Peyer's patch (tissue), 4 donors: ENCODE results near the gene RASSF3. TPM values are rescaled to one million over a fixed set of nuclear protein-coding genes. Genes with fewer than 3 reads are reported as not detected.
"Not testable (repeated sequence)": the region's sequence is repeated elsewhere in the genome, so short reads cannot be mapped to it uniquely, and the experiment has no call there.

Source experiments
- DNase-seq, 3 donors: peaks; one replicate each; pipeline ENCODE4 v3.0.0-alpha.2; 2017 to 2019
- H3K27ac ChIP-seq, 4 donors: fragments of 200-600 bp; sonication (generic); one replicate each; pipeline ENCODE4 v1.5.1; 2016 to 2019
- H3K27me3 ChIP-seq, 2 donors: fragments of 200-600 bp; sonication (generic); one replicate each; pipeline ENCODE4 v1.5.1; 2019
- H3K36me3 ChIP-seq, 3 donors: fragments of 200-600 bp; sonication (generic); one replicate each; pipeline ENCODE4 v1.5.1; 2016 to 2019
- H3K4me1 ChIP-seq, 4 donors: fragments of 200-600 bp; sonication (generic); one replicate each; pipeline ENCODE4 v1.5.1; 2016 to 2019
- H3K4me3 ChIP-seq, 4 donors: fragments of 200-600 bp; sonication (generic); 1 replicate in 3 of 4; 2 replicates in 1 of 4; pipeline ENCODE4 v1.5.1; 2016 to 2019; ENCODE audit warnings: mild to moderate bottlenecking in 1 of 4
- H3K9me3 ChIP-seq, 4 donors: fragments of 200-600 bp; sonication (generic); one replicate each; pipeline ENCODE4 v1.5.1; 2016 to 2019; ENCODE audit warnings: mild to moderate bottlenecking in 1 of 4
- POLR2A ChIP-seq, 2 donors: fragments of 450-650 bp; IDR thresholded peaks; one replicate each; pipeline ENCODE4 v1.5.1; 2017; ENCODE audit warnings: antibody characterized with exemption in 2 of 2, mild to moderate bottlenecking in 2 of 2, moderate library complexity in 2 of 2
- total RNA-seq, 4 donors: library from RNA; depleted of rRNA; stranded (reverse); fragments of >200 nt; gene quantifications; one replicate each; pipeline ENCODE4 v1.1.0, GENCODE V29; 2016
- TF ChIP-seq, protein P1 (sequence below), 6 experiments: fragments of 450-650 bp in 4 of 6; fragments of 200-600 bp in 2 of 6; sonication (generic) in 1 of 6; IDR thresholded peaks; one replicate each; pipeline ENCODE4 v1.5.1; 2017 to 2019; ENCODE audit warnings: antibody characterized with exemption in 6 of 6, mild to moderate bottlenecking in 3 of 6, moderate library complexity in 1 of 6

RASSF3 gene
- total RNA-seq, 4 donors from 2014 or later: 14.3 to 60.2 (median 27.2) TPM

DNA sequence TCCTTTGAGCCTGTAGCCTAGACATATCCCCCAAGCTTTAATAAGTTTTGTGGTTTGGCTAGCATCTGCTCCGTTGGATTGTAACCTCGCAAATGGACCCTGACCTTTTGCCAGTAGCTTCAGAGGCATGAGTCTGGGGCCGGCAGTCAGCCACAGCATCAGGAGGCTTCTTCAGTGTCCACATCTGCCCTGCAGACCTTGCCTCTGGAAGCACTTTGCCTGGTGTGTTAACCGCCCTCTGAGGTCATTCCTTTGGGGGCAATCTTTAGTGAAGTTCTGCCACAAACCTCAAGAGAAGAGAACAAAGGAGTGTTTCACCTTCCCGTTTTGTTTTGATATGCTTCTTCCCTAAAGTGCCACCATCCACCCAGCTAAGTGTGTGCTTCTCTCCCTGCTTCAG lies 77.5 kb downstream of the RASSF3 start:
- Histone ChIP-seq H3K27ac (peak overlapping the region in 2 of 4 donors; percentile 6 to 28), H3K9me3 (no peaks in the 10 kb centered on the region), H3K4me3 (no peak overlapping the region), H3K4me1 (peaks cover 0 to 8% (median 0%) of the 10 kb centered on the region in 4 donors), H3K27me3 (no peaks in the 10 kb centered on the region), H3K36me3 (peaks cover 0 to 31% (median 0%) of the 10 kb centered on the region in 3 donors)
- no peak for TF ChIP-seq POLR2A (IDR thresholded peaks at IDR 0.05)
- TF ChIP-seq, protein P1, sequence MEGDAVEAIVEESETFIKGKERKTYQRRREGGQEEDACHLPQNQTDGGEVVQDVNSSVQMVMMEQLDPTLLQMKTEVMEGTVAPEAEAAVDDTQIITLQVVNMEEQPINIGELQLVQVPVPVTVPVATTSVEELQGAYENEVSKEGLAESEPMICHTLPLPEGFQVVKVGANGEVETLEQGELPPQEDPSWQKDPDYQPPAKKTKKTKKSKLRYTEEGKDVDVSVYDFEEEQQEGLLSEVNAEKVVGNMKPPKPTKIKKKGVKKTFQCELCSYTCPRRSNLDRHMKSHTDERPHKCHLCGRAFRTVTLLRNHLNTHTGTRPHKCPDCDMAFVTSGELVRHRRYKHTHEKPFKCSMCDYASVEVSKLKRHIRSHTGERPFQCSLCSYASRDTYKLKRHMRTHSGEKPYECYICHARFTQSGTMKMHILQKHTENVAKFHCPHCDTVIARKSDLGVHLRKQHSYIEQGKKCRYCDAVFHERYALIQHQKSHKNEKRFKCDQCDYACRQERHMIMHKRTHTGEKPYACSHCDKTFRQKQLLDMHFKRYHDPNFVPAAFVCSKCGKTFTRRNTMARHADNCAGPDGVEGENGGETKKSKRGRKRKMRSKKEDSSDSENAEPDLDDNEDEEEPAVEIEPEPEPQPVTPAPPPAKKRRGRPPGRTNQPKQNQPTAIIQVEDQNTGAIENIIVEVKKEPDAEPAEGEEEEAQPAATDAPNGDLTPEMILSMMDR (IDR thresholded peaks at IDR 0.05): no peak
- no peak for DNase-seq

DNA sequence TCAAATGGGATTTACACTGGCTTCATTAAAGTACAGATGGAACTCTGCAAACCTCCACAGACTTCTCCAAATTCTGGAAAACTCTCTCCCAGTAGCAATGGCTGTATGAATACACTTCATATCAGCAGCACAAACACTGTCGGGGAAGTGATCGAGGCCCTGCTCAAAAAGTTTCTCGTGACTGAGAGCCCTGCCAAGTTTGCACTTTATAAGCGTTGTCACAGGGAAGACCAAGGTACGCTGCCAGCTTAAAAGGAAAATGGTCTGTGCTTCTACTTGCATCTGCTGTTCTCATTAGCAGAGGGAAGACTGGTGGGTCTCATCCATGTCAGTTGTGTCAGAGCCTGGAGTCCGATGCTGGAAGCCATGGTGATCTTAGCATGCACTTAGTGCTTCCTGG lies 77.9 kb downstream of the RASSF3 start:
- peaks cover 0 to 33% (median 0%) of the 10 kb centered on the region in 3 donors for H3K36me3 ChIP-seq
- peaks cover 0 to 4% (median 0%) of the 10 kb centered on the region in 4 donors for H3K4me1 ChIP-seq
- peak overlapping the region in 2 of 4 donors; percentile 6 to 28 for H3K27ac ChIP-seq
- no peak for TF ChIP-seq POLR2A (IDR thresholded peaks at IDR 0.05)
- H3K4me3 ChIP-seq: no peak overlapping the region
- no peaks in the 10 kb centered on the region for H3K27me3 ChIP-seq
- no peak for DNase-seq
- H3K9me3 ChIP-seq: no peaks in the 10 kb centered on the region

- TF ChIP-seq POLR2A (IDR thresholded peaks at IDR 0.05): no peak
- TF ChIP-seq, protein P1 (IDR thresholded peaks at IDR 0.05): no peak
- Histone ChIP-seq H3K4me1 (no peaks in the 10 kb centered on the region), H3K4me3 (no peak overlapping the region), H3K27ac (peak overlapping the region in 1 of 4 donors; percentile 28), H3K9me3 (no peaks in the 10 kb centered on the region), H3K36me3 (peaks cover 0 to 38% (median 0%) of the 10 kb centered on the region in 3 donors), H3K27me3 (no peaks in the 10 kb centered on the region)
- DNase-seq: no peak
Measured at GRCh38 chr12:64688715-64689114, 78.4 kb downstream of the RASSF3 start.

DNA sequence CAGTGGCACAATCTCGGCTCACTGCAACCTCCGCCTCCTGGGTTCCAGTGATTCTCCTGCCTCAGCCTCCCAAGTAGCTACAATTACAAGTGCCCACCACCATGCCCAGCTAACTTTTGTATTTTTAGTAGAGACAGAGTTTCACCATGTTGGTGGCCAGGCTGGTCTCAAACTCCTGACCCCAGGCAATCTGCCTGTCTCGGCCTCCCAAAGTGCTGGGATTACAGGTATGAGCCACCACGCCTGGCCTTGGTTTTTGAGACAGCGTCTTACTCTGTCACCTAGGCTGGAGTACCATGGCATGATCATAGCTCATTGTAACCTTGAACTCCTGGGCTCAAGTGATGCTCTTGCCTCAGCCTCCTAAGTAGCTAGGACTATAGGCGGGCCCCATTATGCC lies 79.9 kb downstream of the RASSF3 start:
- not testable (repeated sequence) for H3K9me3 ChIP-seq, H3K27ac ChIP-seq, H3K27me3 ChIP-seq, H3K4me3 ChIP-seq, H3K4me1 ChIP-seq, DNase-seq
- H3K36me3 ChIP-seq: peaks cover 0 to 44% (median 0%) of the 10 kb centered on the region in 3 donors

- no peaks in the 10 kb centered on the region for H3K27me3 ChIP-seq
- no peak for DNase-seq
- no peak overlapping the region for H3K4me3 ChIP-seq
- no peak overlapping the region for H3K27ac ChIP-seq
- no peaks in the 10 kb centered on the region for H3K4me1 ChIP-seq
- H3K36me3 ChIP-seq: peaks cover 0 to 38% (median 0%) of the 10 kb centered on the region in 3 donors
- no peaks in the 10 kb centered on the region for H3K9me3 ChIP-seq
- TF ChIP-seq POLR2A (IDR thresholded peaks at IDR 0.05): no peak
- TF ChIP-seq, protein P1 (IDR thresholded peaks at IDR 0.05): no peak
Measured at GRCh38 chr12:64691227-64691794, 81.0 kb downstream of the RASSF3 start.

GRCh38 chr12:64691795-64692583 lies 81.7 kb downstream of the RASSF3 start:
- no peak overlapping the region for H3K27ac ChIP-seq

More at GRCh38 chr12:64691795-64692583, 81.7 kb downstream of the RASSF3 start:
- H3K4me3 ChIP-seq: no peak overlapping the region
- DNase-seq: no peak
- H3K4me1 ChIP-seq: no peaks in the 10 kb centered on the region
- peaks cover 0 to 31% (median 0%) of the 10 kb centered on the region in 3 donors for H3K36me3 ChIP-seq
- TF ChIP-seq, protein P1 (IDR thresholded peaks at IDR 0.05): no peak
- no peak for TF ChIP-seq POLR2A (IDR thresholded peaks at IDR 0.05)
- no peaks in the 10 kb centered on the region for H3K9me3 ChIP-seq
- H3K27me3 ChIP-seq: no peaks in the 10 kb centered on the region
